Measurements from ENCODE around the gene TNIP1.

Gene TNIP1

DNA sequence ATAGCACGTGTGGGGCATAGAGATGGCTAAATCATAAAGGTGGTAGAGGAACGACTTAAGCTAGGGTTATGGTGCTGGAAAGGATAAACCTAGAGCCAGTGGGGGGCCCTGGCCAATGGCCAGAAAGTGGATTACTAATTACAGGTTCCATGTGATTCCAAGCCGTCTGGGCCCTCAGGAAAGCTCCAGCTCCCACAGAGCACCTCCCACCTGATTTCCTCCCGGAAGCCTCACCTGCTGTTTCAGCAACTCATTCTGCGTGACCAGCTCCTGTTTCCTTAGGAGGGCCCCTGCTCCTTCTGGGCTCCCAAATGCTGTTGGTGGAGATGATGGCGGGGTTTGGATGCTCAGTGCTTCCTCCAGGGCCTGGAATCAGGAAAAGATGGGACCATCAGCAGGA lies 44.3 kb downstream of the TNIP1 start:
- Histone ChIP-seq H3K4me2 (ENCODE audit: low read length) (no peak overlapping the region), H3K36me3 (ENCODE audit: control insufficient read depth, low read length) (peaks cover 86% of the 10 kb centered on the region)

GRCh38 chr5:151034422-151035379 lies 46.1 kb downstream of the TNIP1 start:
- TF ChIP-seq, protein P1, sequence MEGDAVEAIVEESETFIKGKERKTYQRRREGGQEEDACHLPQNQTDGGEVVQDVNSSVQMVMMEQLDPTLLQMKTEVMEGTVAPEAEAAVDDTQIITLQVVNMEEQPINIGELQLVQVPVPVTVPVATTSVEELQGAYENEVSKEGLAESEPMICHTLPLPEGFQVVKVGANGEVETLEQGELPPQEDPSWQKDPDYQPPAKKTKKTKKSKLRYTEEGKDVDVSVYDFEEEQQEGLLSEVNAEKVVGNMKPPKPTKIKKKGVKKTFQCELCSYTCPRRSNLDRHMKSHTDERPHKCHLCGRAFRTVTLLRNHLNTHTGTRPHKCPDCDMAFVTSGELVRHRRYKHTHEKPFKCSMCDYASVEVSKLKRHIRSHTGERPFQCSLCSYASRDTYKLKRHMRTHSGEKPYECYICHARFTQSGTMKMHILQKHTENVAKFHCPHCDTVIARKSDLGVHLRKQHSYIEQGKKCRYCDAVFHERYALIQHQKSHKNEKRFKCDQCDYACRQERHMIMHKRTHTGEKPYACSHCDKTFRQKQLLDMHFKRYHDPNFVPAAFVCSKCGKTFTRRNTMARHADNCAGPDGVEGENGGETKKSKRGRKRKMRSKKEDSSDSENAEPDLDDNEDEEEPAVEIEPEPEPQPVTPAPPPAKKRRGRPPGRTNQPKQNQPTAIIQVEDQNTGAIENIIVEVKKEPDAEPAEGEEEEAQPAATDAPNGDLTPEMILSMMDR (IDR thresholded peaks at IDR 0.05; ENCODE audit: low read depth, low read length, poor library complexity, severe bottlenecking) = no peak
- peaks cover 79% of the 10 kb centered on the region for H3K36me3 ChIP-seq (ENCODE audit: control insufficient read depth, low read length)
- H3K27me3 ChIP-seq (ENCODE audit: control insufficient read depth, low read length) = no peaks in the 10 kb centered on the region
- no peaks in the 10 kb centered on the region for H3K9me3 ChIP-seq (ENCODE audit: control insufficient read depth, insufficient read depth, low read length)
- no peak overlapping the region for H3K4me3 ChIP-seq (ENCODE audit: low read length)
- no peak overlapping the region for H3K27ac ChIP-seq (ENCODE audit: low read depth, low read length)
- H3F3A ChIP-seq (ENCODE audit: control insufficient read depth, insufficient read depth) = no peaks in the 10 kb centered on the region
- H3K4me1 ChIP-seq (ENCODE audit: control insufficient read depth, low read length) = no peaks in the 10 kb centered on the region
- no peaks in the 10 kb centered on the region for H3K9me2 ChIP-seq (replicated peaks; ENCODE audit: control insufficient read depth, low read length)
- H3K79me2 ChIP-seq (ENCODE audit: control insufficient read depth, low read length) = no peaks in the 10 kb centered on the region
- no peak overlapping the region for H3K4me2 ChIP-seq (ENCODE audit: low read length)
- no peaks in the 10 kb centered on the region for H4K20me1 ChIP-seq (ENCODE audit: control insufficient read depth, insufficient read depth, low read depth, low read length)

More for the DNA sequence above, 44.3 kb downstream of the TNIP1 start:
- Histone ChIP-seq H3K4me1 (ENCODE audit: control insufficient read depth, low read length) (no peaks in the 10 kb centered on the region), H3K27me3 (ENCODE audit: control insufficient read depth, low read length) (no peaks in the 10 kb centered on the region), H3K27ac (ENCODE audit: low read depth, low read length) (no peak overlapping the region), H3K9me2 (replicated peaks; ENCODE audit: control insufficient read depth, low read length) (no peaks in the 10 kb centered on the region), H3K9me3 (ENCODE audit: control insufficient read depth, insufficient read depth, low read length) (no peaks in the 10 kb centered on the region), H3K4me3 (ENCODE audit: low read length) (no peak overlapping the region), H3F3A (ENCODE audit: control insufficient read depth, insufficient read depth) (no peaks in the 10 kb centered on the region), H3K79me2 (ENCODE audit: control insufficient read depth, low read length) (no peaks in the 10 kb centered on the region), H4K20me1 (ENCODE audit: control insufficient read depth, insufficient read depth, low read depth, low read length) (no peaks in the 10 kb centered on the region)
- no peak for TF ChIP-seq EZH2phosphoT487 (IDR thresholded peaks at IDR 0.05; ENCODE audit: borderline replicate concordance, low read length)
- TF ChIP-seq, protein P1 (IDR thresholded peaks at IDR 0.05; ENCODE audit: low read depth, low read length, poor library complexity, severe bottlenecking) = no peak

- H3K36me3 ChIP-seq (ENCODE audit: control insufficient read depth, low read length) = peaks cover 77% of the 10 kb centered on the region
- H3K79me2 ChIP-seq (ENCODE audit: control insufficient read depth, low read length) = no peaks in the 10 kb centered on the region
- H3K9me3 ChIP-seq (ENCODE audit: control insufficient read depth, insufficient read depth, low read length) = no peaks in the 10 kb centered on the region
- H3K4me3 ChIP-seq (ENCODE audit: low read length) = no peak overlapping the region
- H3F3A ChIP-seq (ENCODE audit: control insufficient read depth, insufficient read depth) = no peaks in the 10 kb centered on the region
- no peaks in the 10 kb centered on the region for H4K20me1 ChIP-seq (ENCODE audit: control insufficient read depth, insufficient read depth, low read depth, low read length)
- no peaks in the 10 kb centered on the region for H3K27me3 ChIP-seq (ENCODE audit: control insufficient read depth, low read length)
- no peaks in the 10 kb centered on the region for H3K9me2 ChIP-seq (replicated peaks; ENCODE audit: control insufficient read depth, low read length)
- no peak overlapping the region for H3K4me2 ChIP-seq (ENCODE audit: low read length)
- TF ChIP-seq, protein P1 (IDR thresholded peaks at IDR 0.05; ENCODE audit: low read depth, low read length, poor library complexity, severe bottlenecking) = no peak
- no peak for TF ChIP-seq EZH2phosphoT487 (IDR thresholded peaks at IDR 0.05; ENCODE audit: borderline replicate concordance, low read length)
- no peak overlapping the region for H3K27ac ChIP-seq (ENCODE audit: low read depth, low read length)
- no peaks in the 10 kb centered on the region for H3K4me1 ChIP-seq (ENCODE audit: control insufficient read depth, low read length)
These were observed 47.5 kb downstream of the TNIP1 start for GRCh38 chr5:151033217-151033934.

Measured in DOHH2 (cell line).